Measurements from ENCODE around the gene ZNF277.

DNA sequence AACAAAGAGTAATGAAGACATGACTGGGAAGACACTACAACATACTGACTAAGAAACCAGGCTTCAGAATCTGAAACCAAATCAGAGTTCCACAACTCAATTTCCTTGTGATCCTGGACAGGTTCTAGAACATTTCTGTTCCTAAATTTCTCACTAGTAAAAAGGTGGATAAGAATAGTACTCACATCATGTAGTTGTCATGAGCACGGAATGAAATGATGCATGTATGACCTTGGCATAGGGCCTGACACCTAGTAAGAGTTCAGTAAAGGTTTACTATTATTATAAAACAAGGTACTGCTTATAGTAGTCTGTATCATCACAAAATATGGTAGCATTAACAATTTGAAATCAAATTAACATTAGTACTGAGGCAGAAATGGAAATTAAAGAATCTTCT is 20.2 kb upstream of the ZNF277 start:
- TF ChIP-seq, protein P1, sequence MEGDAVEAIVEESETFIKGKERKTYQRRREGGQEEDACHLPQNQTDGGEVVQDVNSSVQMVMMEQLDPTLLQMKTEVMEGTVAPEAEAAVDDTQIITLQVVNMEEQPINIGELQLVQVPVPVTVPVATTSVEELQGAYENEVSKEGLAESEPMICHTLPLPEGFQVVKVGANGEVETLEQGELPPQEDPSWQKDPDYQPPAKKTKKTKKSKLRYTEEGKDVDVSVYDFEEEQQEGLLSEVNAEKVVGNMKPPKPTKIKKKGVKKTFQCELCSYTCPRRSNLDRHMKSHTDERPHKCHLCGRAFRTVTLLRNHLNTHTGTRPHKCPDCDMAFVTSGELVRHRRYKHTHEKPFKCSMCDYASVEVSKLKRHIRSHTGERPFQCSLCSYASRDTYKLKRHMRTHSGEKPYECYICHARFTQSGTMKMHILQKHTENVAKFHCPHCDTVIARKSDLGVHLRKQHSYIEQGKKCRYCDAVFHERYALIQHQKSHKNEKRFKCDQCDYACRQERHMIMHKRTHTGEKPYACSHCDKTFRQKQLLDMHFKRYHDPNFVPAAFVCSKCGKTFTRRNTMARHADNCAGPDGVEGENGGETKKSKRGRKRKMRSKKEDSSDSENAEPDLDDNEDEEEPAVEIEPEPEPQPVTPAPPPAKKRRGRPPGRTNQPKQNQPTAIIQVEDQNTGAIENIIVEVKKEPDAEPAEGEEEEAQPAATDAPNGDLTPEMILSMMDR (IDR thresholded peaks at IDR 0.05; ENCODE audit: poor library complexity) = no peak
- TF ChIP-seq EZH2phosphoT487 (IDR thresholded peaks at IDR 0.05; ENCODE audit: low read depth, severe bottlenecking, unreplicated experiment) (no peak), EZH2 (IDR thresholded peaks at IDR 0.05; ENCODE audit: borderline replicate concordance) (no peak)

All from hepatocyte (in vitro differentiated cells).